Neuronal stem cell (in vitro differentiated cells): ENCODE measurements around the gene TDRD9.

ENCODE experiments used
- DNase-seq: peaks from one replicate; pipeline ENCODE4 v3.0.0-alpha.2; 2013; ENCODE audit warnings: low spot score
- H2AFZ ChIP-seq: one replicate; pipeline ENCODE4 v1.6.1; 2013; ENCODE audit warnings: mild to moderate bottlenecking, low read length, inconsistent platforms
- H2AK5ac ChIP-seq: 2 replicates; pipeline ENCODE4 v1.6.1; 2013; ENCODE audit warnings: low read depth, mild to moderate bottlenecking, inconsistent platforms, low read length, moderate library complexity, mixed read lengths
- H2BK120ac ChIP-seq: 2 replicates; pipeline ENCODE4 v1.6.1; 2013; ENCODE audit warnings: low read depth, mild to moderate bottlenecking, inconsistent platforms, low read length, moderate library complexity, mixed read lengths
- H2BK12ac ChIP-seq: one replicate; pipeline ENCODE4 v1.6.1; 2013; ENCODE audit warnings: low read length, inconsistent platforms
- H2BK15ac ChIP-seq: 2 replicates; pipeline ENCODE4 v1.6.1; 2013; ENCODE audit warnings: mild to moderate bottlenecking, low read length, inconsistent platforms, mixed read lengths
- H2BK5ac ChIP-seq: one replicate; pipeline ENCODE4 v1.6.1; 2013; ENCODE audit warnings: inconsistent platforms, mild to moderate bottlenecking, low read length, moderate library complexity
- H3K14ac ChIP-seq: one replicate; pipeline ENCODE4 v1.6.1; 2013; ENCODE audit warnings: low read length, inconsistent platforms
- H3K18ac ChIP-seq: 2 replicates; pipeline ENCODE4 v1.6.1; 2013; ENCODE audit warnings: low read length, inconsistent platforms
- H3K23ac ChIP-seq: 2 replicates; pipeline ENCODE4 v1.6.1; 2013; ENCODE audit warnings: low read depth, mild to moderate bottlenecking, mixed read lengths, low read length, inconsistent platforms; ENCODE audit not compliant: poor library complexity
- H3K27ac ChIP-seq: replicated peaks from 3 replicates; pipeline ENCODE4 v1.5.1; 2013; ENCODE audit warnings: low read length, inconsistent platforms
- H3K27me3 ChIP-seq, 3 experiments: 2 replicates each; pipeline ENCODE4 v1.6.1; 2013; ENCODE audit warnings: low read length in 3 of 3, mild to moderate bottlenecking in 2 of 3, inconsistent platforms in 1 of 3, low read depth in 1 of 3, mixed read lengths in 1 of 3, moderate library complexity in 1 of 3; ENCODE audit not compliant: control insufficient read depth in 3 of 3, insufficient read depth in 3 of 3
- H3K36me3 ChIP-seq, 2 donors: replicated peaks in 1 of 2; 2 replicates each; pipeline ENCODE4 v1.6.1; 2013; ENCODE audit warnings: low read length in 2 of 2; ENCODE audit not compliant: control insufficient read depth in 2 of 2, insufficient read depth in 2 of 2
- H3K4ac ChIP-seq: 2 replicates; pipeline ENCODE4 v1.6.1; 2013; ENCODE audit warnings: inconsistent platforms, mild to moderate bottlenecking, low read length, moderate library complexity
- H3K4me1 ChIP-seq, 2 donors: 1 replicate in 1 of 2; 2 replicates in 1 of 2; pipeline ENCODE4 v1.6.1; 2013; ENCODE audit warnings: low read length in 2 of 2, low read depth in 1 of 2; ENCODE audit not compliant: control insufficient read depth in 2 of 2, insufficient read depth in 1 of 2
- H3K4me2 ChIP-seq: one replicate; pipeline ENCODE4 v1.6.1; 2013; ENCODE audit warnings: mild to moderate bottlenecking, low read length, inconsistent platforms; ENCODE audit not compliant: insufficient read depth, poor library complexity, severe bottlenecking
- H3K4me3 ChIP-seq, 2 donors: 2 replicates each; pipeline ENCODE4 v1.5.1; 2013; ENCODE audit warnings: low read length in 2 of 2, mild to moderate bottlenecking in 2 of 2, inconsistent platforms in 1 of 2, moderate library complexity in 1 of 2
- H3K79me1 ChIP-seq: one replicate; pipeline ENCODE4 v1.6.1; 2013; ENCODE audit warnings: low read depth, mild to moderate bottlenecking, inconsistent platforms, low read length, moderate library complexity
- H3K9ac ChIP-seq: one replicate; pipeline ENCODE4 v1.6.1; 2013; ENCODE audit warnings: mild to moderate bottlenecking, low read depth, low read length, inconsistent platforms; ENCODE audit not compliant: poor library complexity
- H3K9me3 ChIP-seq, 2 donors: replicated peaks in 1 of 2; 2 replicates each; pipeline versions ENCODE3 to v1.6.1; 2013; ENCODE audit warnings: low read length in 2 of 2, mild to moderate bottlenecking in 2 of 2, inconsistent platforms in 1 of 2, low read depth in 1 of 2, mixed read lengths in 1 of 2, moderate library complexity in 1 of 2; ENCODE audit not compliant: control insufficient read depth in 2 of 2, insufficient read depth in 1 of 2
- H4K8ac ChIP-seq: one replicate; pipeline ENCODE4 v1.6.1; 2013; ENCODE audit warnings: low read depth, mild to moderate bottlenecking, inconsistent platforms, low read length, moderate library complexity
- H4K91ac ChIP-seq: one replicate; pipeline ENCODE4 v1.6.1; 2013; ENCODE audit warnings: low read length, low read depth, mild to moderate bottlenecking, inconsistent platforms; ENCODE audit not compliant: poor library complexity
- WGBS, 2 donors: extraction: QIAGEN DNeasy Blood & Tissue Kit; methylation state at CpG; one replicate each; pipeline ENCODE4 v1.1.7; 2013; ENCODE audit warnings: missing lambda C conversion rate in 2 of 2, mixed read lengths in 1 of 2; ENCODE audit not compliant: insufficient read length in 2 of 2, insufficient replicate concordance in 1 of 2; ENCODE audit errors: extremely low coverage in 2 of 2; 5-methylcytosine and 5-hydroxymethylcytosine counted together

The TDRD9 gene

DNA sequence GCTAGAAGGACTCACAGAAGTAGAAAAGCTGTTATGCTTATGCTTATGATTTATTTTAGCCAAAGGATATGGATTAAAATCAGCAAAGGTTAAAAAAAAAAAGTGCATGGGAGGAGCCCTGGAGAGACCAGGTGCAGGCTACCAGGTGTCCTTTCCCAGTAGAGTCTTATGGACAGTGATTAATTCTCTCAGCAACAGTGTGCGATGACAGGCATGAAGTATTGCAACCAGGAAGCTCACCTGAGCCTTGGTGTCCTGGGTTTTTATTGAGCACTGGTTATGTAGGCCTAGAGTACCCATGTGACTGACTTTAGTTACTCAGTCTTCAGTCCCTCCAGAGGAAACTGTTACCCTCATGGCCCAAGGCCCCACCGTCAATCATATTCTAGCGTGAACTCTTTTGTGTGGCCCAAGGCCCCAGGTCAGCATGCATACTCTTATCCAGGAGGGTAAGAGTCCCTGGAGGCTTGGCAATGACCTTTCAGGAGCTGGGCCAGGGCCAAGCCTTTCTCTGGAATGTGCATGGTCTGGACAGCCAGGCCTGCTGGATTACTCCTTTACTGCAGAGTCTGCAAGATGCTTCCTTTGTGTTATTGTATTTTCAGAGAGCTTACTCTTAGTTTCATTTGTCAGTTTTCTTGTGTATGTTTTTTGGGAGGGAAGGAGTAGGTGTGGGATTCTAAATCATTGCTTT is 83.7 kb downstream of the TDRD9 start:
- Histone ChIP-seq H3K79me1 (peaks cover 2% of the 10 kb centered on the region), H3K4ac (no peak overlapping the region), H2BK15ac (no peak overlapping the region), H4K8ac (no peak overlapping the region), H3K27ac (no peak overlapping the region), H3K23ac (no peak overlapping the region), H2AFZ (no peak overlapping the region), H4K91ac (no peak overlapping the region), H3K4me2 (no peak overlapping the region), H2AK5ac (no peak overlapping the region), H3K27me3 (peaks cover 0 to 17% (median 0%) of the 10 kb centered on the region in 3 experiments), H3K14ac (no peak overlapping the region), H2BK120ac (no peak overlapping the region), H3K9me3 (no peaks in the 10 kb centered on the region), H2BK5ac (no peak overlapping the region), H3K4me1 (no peaks in the 10 kb centered on the region), H3K36me3 (no peaks in the 10 kb centered on the region), H3K18ac (no peak overlapping the region), H2BK12ac (no peak overlapping the region), H3K9ac (no peak overlapping the region), H3K4me3 (no peak overlapping the region)
- no CpG with 5 or more reads among the region's 3 CpGs for WGBS, 2 donors
- no peak for DNase-seq

DNA sequence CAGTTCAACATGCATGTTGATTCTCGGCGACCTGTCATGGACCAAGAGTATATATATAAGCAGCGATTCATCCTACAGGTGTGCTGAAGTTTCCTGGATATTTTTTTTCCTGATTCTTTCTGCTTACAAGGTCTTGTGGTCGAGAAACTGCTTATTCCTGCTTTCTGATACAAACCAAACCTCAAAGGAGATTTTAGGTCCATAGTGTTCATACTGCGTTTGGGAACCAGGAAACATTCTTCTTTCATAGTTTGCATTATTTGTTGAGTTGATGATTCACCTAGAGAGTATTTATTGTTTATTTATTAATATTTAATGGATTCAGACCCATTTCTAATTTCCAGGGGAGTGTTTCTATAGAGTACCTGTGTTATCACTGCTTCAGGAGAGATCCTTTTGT is 86.5 kb downstream of the TDRD9 start:
- Histone ChIP-seq H3K36me3 (no peaks in the 10 kb centered on the region), H3K23ac (no peak overlapping the region), H4K91ac (no peak overlapping the region), H3K18ac (no peak overlapping the region), H3K14ac (no peak overlapping the region), H3K9ac (no peak overlapping the region), H3K27ac (no peak overlapping the region), H2AFZ (no peak overlapping the region), H3K4me3 (no peak overlapping the region), H3K79me1 (peaks cover 2% of the 10 kb centered on the region), H2BK15ac (no peak overlapping the region), H2AK5ac (no peak overlapping the region), H2BK120ac (no peak overlapping the region), H3K27me3 (peaks cover 0 to 37% (median 0%) of the 10 kb centered on the region in 3 experiments), H3K4me1 (no peaks in the 10 kb centered on the region), H2BK12ac (no peak overlapping the region), H3K4me2 (no peak overlapping the region), H4K8ac (no peak overlapping the region), H2BK5ac (no peak overlapping the region), H3K4ac (no peak overlapping the region), H3K9me3 (no peaks in the 10 kb centered on the region)
- WGBS, 2 donors: no CpG with 5 or more reads among the region's 5 CpGs
- no peak for DNase-seq

DNA sequence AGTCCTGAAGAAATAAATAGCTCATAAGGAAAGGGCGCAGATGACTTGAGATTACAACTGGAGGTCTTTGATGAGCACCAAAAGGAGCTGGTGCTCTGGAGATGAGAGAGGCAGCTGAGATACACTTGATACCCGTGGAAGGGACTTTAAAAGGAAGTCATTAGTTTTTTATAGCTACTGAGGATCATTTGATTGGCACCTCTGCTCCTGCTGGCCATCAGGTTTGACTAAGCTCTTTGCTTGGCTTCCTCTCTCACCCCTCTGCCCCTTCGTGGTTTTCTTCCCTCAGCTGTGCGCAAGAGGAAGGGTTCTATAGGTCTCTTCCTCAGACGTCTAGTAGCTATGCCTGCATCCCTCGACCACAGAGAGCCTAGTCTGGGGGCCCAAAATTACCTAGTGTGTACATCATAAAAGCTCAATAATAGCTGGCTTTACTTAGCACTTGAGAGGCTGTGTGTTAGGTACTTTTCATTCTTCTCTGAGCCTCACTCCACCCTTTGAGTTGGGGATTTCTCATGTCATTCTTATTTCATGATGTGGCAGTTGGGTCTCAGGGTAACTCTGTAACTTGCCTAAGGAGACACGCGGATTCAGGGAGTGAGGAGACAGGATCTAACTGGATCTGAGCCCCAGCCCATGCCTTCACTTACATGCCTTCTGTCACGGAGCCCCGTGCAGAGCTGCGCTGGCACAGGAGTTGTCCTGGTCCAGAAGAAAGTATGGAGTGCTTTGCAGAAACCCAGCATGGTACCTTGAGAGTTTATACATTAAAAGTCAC is 88.8 kb downstream of the TDRD9 start:
- no peak overlapping the region for H3K27ac ChIP-seq
- no peak overlapping the region for H3K18ac ChIP-seq
- WGBS, 2 donors: no CpG with 5 or more reads among the region's 11 CpGs

DNA sequence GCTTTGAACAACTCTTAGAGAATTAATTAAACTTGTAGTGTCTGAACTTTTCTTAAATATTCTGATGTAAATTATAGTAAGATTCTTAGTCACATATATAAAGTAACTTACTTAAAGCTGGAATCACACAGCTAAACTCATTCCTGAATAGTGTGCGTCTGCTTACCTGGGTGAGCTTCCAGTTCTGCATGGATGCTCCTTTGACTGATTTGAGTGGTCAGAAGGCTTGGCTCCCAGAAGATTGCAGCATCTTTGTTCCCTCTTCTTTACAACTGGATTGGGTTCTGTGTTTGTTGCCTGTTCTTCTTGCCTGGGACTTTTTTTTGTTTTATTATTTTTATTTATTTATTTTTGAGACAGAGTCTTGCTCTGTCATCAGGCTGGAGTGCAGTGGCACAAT is 90.8 kb downstream of the TDRD9 start:
- Histone ChIP-seq H3K4me1 (no peaks in the 10 kb centered on the region), H3K4ac (no peak overlapping the region), H2BK120ac (no peak overlapping the region), H3K14ac (no peak overlapping the region), H3K4me3 (no peak overlapping the region), H3K36me3 (no peaks in the 10 kb centered on the region), H3K79me1 (no peaks in the 10 kb centered on the region), H3K4me2 (no peak overlapping the region), H2BK12ac (no peak overlapping the region), H2AFZ (no peak overlapping the region), H2BK15ac (no peak overlapping the region), H3K27ac (no peak overlapping the region), H3K18ac (no peak overlapping the region), H2AK5ac (no peak overlapping the region), H3K23ac (no peak overlapping the region), H2BK5ac (no peak overlapping the region), H4K8ac (no peak overlapping the region), H3K9ac (no peak overlapping the region), H3K27me3 (peaks cover 0 to 42% (median 0%) of the 10 kb centered on the region in 3 experiments), H4K91ac (no peak overlapping the region), H3K9me3 (peaks cover 0 to 2% of the 10 kb centered on the region in 2 donors)
- DNase-seq: no peak
- no CpG with 5 or more reads among the region's 1 CpG for WGBS, 2 donors

More for the DNA sequence above, 88.8 kb downstream of the TDRD9 start:
- Histone ChIP-seq H3K23ac (no peak overlapping the region), H4K8ac (no peak overlapping the region), H3K4ac (no peak overlapping the region), H2BK5ac (no peak overlapping the region), H3K9ac (no peak overlapping the region), H2BK120ac (no peak overlapping the region), H3K9me3 (no peaks in the 10 kb centered on the region), H3K27me3 (peaks cover 0 to 42% (median 0%) of the 10 kb centered on the region in 3 experiments), H3K79me1 (no peaks in the 10 kb centered on the region), H4K91ac (no peak overlapping the region), H2BK12ac (no peak overlapping the region), H2AFZ (no peak overlapping the region), H3K14ac (no peak overlapping the region), H3K4me1 (no peaks in the 10 kb centered on the region), H2BK15ac (no peak overlapping the region), H3K4me3 (no peak overlapping the region), H3K4me2 (no peak overlapping the region), H2AK5ac (no peak overlapping the region), H3K36me3 (no peaks in the 10 kb centered on the region)
- no peak for DNase-seq
